DOHH2 (cell line): Measurements from ENCODE around the gene NUP210.
A peak's percentile ranks its signal among the peaks of the same experiment; 100 is the strongest.
"Not testable (repeated sequence)": the region's sequence is repeated elsewhere in the genome, so short reads cannot be mapped to it uniquely, and the experiment has no call there.

Source experiments
- H3F3A ChIP-seq: fragments of 200-600 bp; sonication (generic), shearing (Covaris generic); 2 replicates; pipeline ENCODE4 v1.6.0; 2016; ENCODE audit warnings: antibody characterized with exemption, mild to moderate bottlenecking; ENCODE audit not compliant: control insufficient read depth, insufficient read depth
- H3K27ac ChIP-seq: fragments of 200-600 bp; sonication (generic); 2 replicates; pipeline ENCODE4 v1.5.1; 2014; ENCODE audit warnings: low read depth, mild to moderate bottlenecking, low read length, moderate library complexity
- H3K27me3 ChIP-seq: fragments of 200-600 bp; sonication (generic); 2 replicates; pipeline ENCODE4 v1.6.1; 2014; ENCODE audit warnings: mild to moderate bottlenecking, low read length, mixed read lengths; ENCODE audit not compliant: control insufficient read depth
- H3K36me3 ChIP-seq: fragments of 200-600 bp; sonication (generic); 2 replicates; pipeline ENCODE4 v1.6.1; 2014; ENCODE audit warnings: mild to moderate bottlenecking, low read length, moderate library complexity, mixed read lengths; ENCODE audit not compliant: control insufficient read depth
- H3K4me1 ChIP-seq: fragments of 200-600 bp; sonication (generic); 2 replicates; pipeline ENCODE4 v1.6.1; 2014; ENCODE audit warnings: mild to moderate bottlenecking, low read length, mixed read lengths; ENCODE audit not compliant: control insufficient read depth
- H3K4me2 ChIP-seq: fragments of 200-600 bp; sonication (generic); 2 replicates; pipeline ENCODE4 v1.6.0; 2014; ENCODE audit warnings: mild to moderate bottlenecking, low read length, moderate library complexity
- H3K4me3 ChIP-seq: fragments of 200-600 bp; sonication (generic); 2 replicates; pipeline ENCODE4 v1.5.1; 2014; ENCODE audit warnings: mild to moderate bottlenecking, low read length, mixed read lengths
- H3K79me2 ChIP-seq: fragments of 200-600 bp; sonication (generic); 2 replicates; pipeline ENCODE4 v1.6.1; 2014; ENCODE audit warnings: mild to moderate bottlenecking, low read length, mixed read lengths; ENCODE audit not compliant: control insufficient read depth
- H3K9me2 ChIP-seq: fragments of 200-600 bp; sonication (generic); replicated peaks from 2 replicates; pipeline ENCODE4 v1.6.1; 2014; ENCODE audit warnings: mild to moderate bottlenecking, low read length, mixed read lengths; ENCODE audit not compliant: control insufficient read depth
- H3K9me3 ChIP-seq: fragments of 200-600 bp; sonication (generic); 2 replicates; pipeline ENCODE4 v1.6.1; 2014; ENCODE audit warnings: antibody characterized with exemption, low read length, mixed read lengths; ENCODE audit not compliant: control insufficient read depth, insufficient read depth
- H4K20me1 ChIP-seq: fragments of 200-600 bp; sonication (generic); 2 replicates; pipeline ENCODE4 v1.6.0; 2014; ENCODE audit warnings: low read depth, mild to moderate bottlenecking, antibody characterized with exemption, low read length, moderate library complexity; ENCODE audit not compliant: control insufficient read depth, insufficient read depth
- CTCF ChIP-seq: fragments of 200-600 bp; sonication (generic); IDR thresholded peaks from one replicate; pipeline ENCODE4 v1.5.1; 2014; ENCODE audit warnings: antibody characterized with exemption, mild to moderate bottlenecking, low read depth, low read length; ENCODE audit not compliant: poor library complexity, severe bottlenecking
- EZH2phosphoT487 ChIP-seq: fragments of 200-600 bp; sonication (generic); IDR thresholded peaks from 2 replicates; pipeline ENCODE4 v1.6.1; 2017; ENCODE audit warnings: borderline replicate concordance, mild to moderate bottlenecking, antibody characterized with exemption, low read length, moderate library complexity, mixed read lengths

The NUP210 gene

GRCh38 chr3:13451301-13451673, 31.2 kb upstream of the NUP210 start:
- no peaks in the 10 kb centered on the region for H3K79me2 ChIP-seq
- no peak for TF ChIP-seq CTCF
- no peak for TF ChIP-seq EZH2phosphoT487
- H3K9me3 ChIP-seq = no peaks in the 10 kb centered on the region
- no peaks in the 10 kb centered on the region for H3K36me3 ChIP-seq
- H3K27me3 ChIP-seq = peaks cover 4% of the 10 kb centered on the region; the same call in 1 of the 2 replicates
- H3F3A ChIP-seq = no peaks in the 10 kb centered on the region
- peaks cover 18% of the 10 kb centered on the region for H3K4me1 ChIP-seq
- H3K27ac ChIP-seq = no peak overlapping the region
- H4K20me1 ChIP-seq = no peaks in the 10 kb centered on the region
- H3K9me2 ChIP-seq = no peaks in the 10 kb centered on the region
- peak overlapping the region; percentile 66 for H3K4me3 ChIP-seq
- H3K4me2 ChIP-seq = peak overlapping the region; percentile 74

- not testable (repeated sequence) for H3K4me3 ChIP-seq, H3K27ac ChIP-seq, H3K27me3 ChIP-seq, H3F3A ChIP-seq, H3K4me1 ChIP-seq, H3K79me2 ChIP-seq, H3K4me2 ChIP-seq, H3K9me2 ChIP-seq, H3K36me3 ChIP-seq, H4K20me1 ChIP-seq, H3K9me3 ChIP-seq
Measured at GRCh38 chr3:13442882-13443281, 22.8 kb upstream of the NUP210 start.

- Histone ChIP-seq H3K4me1 (no peaks in the 10 kb centered on the region), H3K4me2 (no peak overlapping the region), H3K36me3 (no peaks in the 10 kb centered on the region), H3K79me2 (no peaks in the 10 kb centered on the region), H3F3A (no peaks in the 10 kb centered on the region), H3K27ac (no peak overlapping the region), H3K9me2 (no peaks in the 10 kb centered on the region), H3K27me3 (peaks cover 11% of the 10 kb centered on the region), H3K4me3 (no peak overlapping the region), H3K9me3 (no peaks in the 10 kb centered on the region), H4K20me1 (no peaks in the 10 kb centered on the region)
- no peak for TF ChIP-seq CTCF
- no peak for TF ChIP-seq EZH2phosphoT487
Measured at GRCh38 chr3:13440204-13440817, 20.2 kb upstream of the NUP210 start.

GRCh38 chr3:13436213-13436612, 16.1 kb upstream of the NUP210 start:
- H3K27me3 ChIP-seq = peaks cover 11% of the 10 kb centered on the region
- H4K20me1 ChIP-seq, H3K27ac ChIP-seq, H3K79me2 ChIP-seq, H3K9me2 ChIP-seq, H3K4me2 ChIP-seq, H3F3A ChIP-seq, H3K4me3 ChIP-seq, H3K9me3 ChIP-seq, H3K4me1 ChIP-seq, H3K36me3 ChIP-seq: not testable (repeated sequence)
